GM15510 (cell line): ENCODE results near the gene TBCD.

ENCODE experiments used
- POLR2A ChIP-seq: IDR thresholded peaks from 3 replicates; pipeline ENCODE4 v1.6.1; 2011; ENCODE audit warnings: borderline replicate concordance; ENCODE audit not compliant: insufficient read length; ENCODE audit errors: extremely low read depth

The TBCD gene

GRCh38 chr17:82779541-82779940 lies 27.7 kb downstream of the TBCD start:
- no peak for TF ChIP-seq POLR2A

DNA sequence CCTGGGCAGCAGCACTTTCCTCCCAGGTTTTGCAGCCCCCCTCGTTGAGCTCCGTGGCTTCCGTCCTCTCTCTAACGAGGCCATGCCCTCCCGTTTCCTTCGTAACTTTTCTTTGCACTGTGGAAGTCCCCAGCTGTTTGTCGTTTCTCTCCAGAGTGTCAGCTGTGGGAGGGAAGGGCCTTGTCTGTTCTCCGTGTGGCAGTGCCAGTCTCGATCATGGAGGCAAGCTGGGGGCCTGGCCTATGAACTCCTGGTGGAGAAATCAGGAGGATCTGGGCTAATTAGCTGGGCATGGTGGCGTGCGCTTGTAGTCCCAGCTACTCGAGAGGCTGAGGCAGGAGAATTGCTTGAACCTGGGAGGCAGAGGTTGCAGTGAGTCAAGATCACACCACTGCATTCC lies 28.3 kb downstream of the TBCD start:
- TF ChIP-seq POLR2A: no peak

- TF ChIP-seq POLR2A: no peak
Observed at GRCh38 chr17:82780971-82781893, 29.4 kb downstream of the TBCD start.

GRCh38 chr17:82781894-82782274 lies 30.0 kb downstream of the TBCD start:
- TF ChIP-seq POLR2A: no peak

GRCh38 chr17:82782657-82783207 lies 30.9 kb downstream of the TBCD start:
- no peak for TF ChIP-seq POLR2A

GRCh38 chr17:82783498-82783897 lies 31.6 kb downstream of the TBCD start:
- TF ChIP-seq POLR2A: no peak

DNA sequence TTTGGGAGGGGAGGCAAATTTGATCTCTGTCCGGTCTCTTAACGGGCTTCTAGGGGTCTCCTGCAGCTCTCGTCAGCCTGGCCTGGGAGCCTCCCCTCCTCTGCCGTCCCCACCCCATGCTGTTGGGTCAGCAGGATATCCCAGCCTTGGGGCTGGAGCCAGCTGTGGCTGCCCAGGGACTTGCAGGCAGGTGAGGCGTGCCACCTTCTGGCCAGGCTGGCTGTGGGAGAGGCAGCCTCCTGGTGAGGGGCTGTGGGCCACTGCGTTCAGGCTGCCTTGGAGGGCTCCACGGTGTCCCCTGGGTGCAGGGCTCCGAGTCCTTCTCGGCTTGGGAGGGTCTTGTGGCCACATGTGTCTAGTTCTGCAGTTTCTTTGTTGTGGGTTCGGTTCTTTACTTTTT lies 34.6 kb downstream of the TBCD start:
- no peak for TF ChIP-seq POLR2A

DNA sequence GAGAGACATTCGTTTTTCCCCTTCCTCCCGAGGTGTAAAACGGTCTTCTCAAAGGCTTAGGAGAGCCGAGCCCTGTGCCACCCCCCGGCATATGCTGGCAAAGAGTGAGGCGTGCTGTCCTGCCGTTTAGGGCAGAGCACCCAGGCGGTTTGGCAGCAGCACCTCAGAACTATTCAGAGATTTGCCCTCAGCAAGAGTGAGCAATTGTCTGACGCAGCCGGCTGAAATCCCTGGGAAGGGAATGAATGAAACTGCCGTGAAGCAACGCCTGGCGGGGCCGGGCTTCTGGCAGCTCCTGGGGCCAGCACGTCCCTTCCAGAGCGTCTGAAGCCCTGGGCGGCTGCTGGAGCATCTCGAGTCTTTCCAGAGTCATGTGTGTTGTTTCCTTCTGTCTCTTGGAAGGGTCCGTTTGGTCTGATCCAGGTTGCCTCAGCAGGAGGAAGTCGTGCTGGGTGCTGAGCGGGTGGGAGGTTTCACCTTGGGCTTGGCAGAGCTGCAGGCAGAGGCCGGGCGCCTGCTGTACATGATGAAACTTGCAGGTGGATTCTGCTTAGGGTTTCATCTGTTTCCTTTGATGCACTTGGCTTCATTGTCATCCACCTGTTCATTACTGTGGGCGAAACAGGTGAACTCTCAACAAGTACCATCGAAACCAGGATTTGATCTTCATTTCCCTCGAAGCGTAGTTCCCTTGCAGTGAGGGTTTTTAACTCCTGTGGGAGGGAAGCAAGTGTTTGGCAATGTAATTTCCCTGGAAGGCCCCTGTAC lies 35.4 kb downstream of the TBCD start:
- TF ChIP-seq POLR2A: no peak

GRCh38 chr17:82788206-82789001 lies 36.5 kb downstream of the TBCD start:
- TF ChIP-seq POLR2A: no peak

DNA sequence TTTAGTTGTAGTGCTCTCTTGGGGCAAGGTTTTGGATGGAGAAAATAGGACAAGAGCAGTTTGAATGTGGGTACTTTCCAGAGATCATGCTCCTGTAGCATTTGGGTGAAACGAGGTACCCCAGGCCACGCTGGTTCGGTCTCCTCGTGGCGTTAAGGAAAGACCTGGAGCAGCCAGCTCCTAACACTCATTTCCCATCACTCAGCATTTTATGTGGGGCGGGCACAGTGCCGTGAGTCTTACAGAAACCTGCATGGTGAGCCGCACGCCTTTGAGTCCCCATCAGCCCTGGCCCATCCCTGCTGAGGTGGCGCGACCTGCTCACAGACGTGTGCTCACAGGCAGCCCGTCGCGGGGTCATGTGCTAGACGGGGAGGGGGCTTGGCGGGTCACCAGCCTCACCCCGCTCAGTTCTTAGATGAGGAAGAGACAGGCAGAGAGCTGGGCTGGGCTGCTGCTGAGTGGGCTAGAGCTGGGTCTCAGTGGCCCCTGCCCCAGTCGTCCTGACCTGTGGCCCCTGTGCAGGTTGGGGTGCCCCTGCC lies 37.3 kb downstream of the TBCD start:
- TF ChIP-seq POLR2A: no peak

DNA sequence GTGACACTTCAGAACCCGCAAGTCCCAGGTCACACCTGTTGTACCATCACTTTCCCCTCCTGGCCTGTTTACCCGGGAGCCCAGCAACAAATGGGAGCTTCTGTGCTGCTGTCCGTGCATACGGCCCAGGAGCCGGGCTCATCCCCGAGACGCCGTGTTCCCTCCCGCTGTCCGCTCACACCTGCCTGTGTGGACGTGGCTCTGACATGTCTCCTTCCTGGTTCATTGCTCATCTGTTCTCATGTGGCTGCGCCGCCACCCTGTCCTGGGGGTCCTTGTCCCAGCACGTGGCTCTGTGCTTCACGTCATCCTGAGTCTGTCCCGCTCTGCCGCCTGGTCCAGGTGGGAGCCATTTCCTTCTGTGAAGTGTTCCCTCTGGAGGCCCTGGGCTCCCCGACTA lies 37.9 kb downstream of the TBCD start:
- no peak for TF ChIP-seq POLR2A

DNA sequence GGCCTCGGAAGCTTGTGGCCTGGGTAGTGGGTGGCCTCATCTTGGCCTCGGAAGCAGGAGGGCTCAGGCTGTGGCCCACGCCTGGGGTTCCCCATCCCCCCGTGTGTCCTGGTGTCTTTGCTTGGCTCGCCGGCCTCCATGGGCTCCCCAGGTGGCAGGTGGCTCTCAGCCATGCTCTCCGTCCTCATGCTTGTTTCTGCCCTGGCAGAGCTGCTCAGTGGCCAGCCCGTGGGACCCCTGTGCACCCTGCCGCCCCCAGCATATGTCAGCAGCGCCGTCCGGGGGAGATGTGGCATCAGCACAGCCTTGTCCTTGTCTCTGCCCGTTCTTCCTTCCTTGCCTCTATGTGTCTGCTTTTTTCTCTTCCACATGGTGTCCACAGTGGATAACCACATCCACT lies 38.5 kb downstream of the TBCD start:
- TF ChIP-seq POLR2A: no peak

GRCh38 chr17:82791532-82791931 lies 39.7 kb downstream of the TBCD start:
- TF ChIP-seq POLR2A: no peak

DNA sequence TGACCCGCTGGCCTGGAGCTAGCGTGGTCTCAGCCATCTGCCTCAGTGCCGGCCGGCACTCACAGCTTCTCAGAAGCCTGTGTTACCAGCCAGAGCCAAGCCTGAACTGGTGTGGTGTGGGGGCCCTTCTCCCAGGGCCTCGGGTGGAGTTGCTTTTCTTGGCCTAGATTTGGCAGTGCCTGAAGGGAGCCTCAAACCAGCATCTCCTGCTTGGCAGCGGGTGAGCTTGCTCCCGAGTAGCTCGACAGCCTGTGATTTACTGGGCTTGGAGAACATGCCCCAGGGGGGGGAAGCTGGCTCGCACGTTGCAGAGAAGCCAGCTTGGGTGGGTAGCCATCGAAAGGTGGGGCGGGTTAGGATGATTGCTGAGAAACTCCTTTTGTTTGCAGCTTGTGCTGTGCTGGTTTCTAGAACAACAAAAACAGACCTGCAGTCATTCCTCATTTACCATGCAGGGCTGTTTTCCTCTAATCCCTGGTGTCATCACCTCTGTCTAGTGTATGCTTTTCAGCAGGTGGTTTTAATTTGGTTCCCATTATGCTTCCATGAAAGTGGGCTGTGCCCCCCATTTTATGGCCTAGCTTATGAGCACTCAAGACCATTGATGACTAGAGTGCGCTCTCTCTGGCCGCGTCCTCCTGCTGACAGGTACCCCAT lies 42.2 kb downstream of the TBCD start:
- TF ChIP-seq POLR2A: no peak
